Measurements from ENCODE around the gene DPAGT1. TPM values are rescaled to one million over a fixed set of nuclear protein-coding genes. Genes with fewer than 3 reads are reported as not detected.
A peak's percentile ranks its signal among the peaks of the same experiment; 100 is the strongest.
"Not testable (repeated sequence)": the region's sequence is repeated elsewhere in the genome, so short reads cannot be mapped to it uniquely, and the experiment has no call there.

The DPAGT1 gene
- 7.9 and 18.4 TPM in 2 replicates for total RNA-seq (2014; rRNA removed; shearing (Covaris generic); ENCODE audit: low replicate concordance)

- Histone ChIP-seq H3K27me3 (no peaks in the 10 kb centered on the region), H3K4me3 (peak within 1 kb of the TSS; percentile 97), H3K36me3 (peaks cover 25% of the 10 kb centered on the region), H3K9me3 (no peaks in the 10 kb centered on the region)
- DNase-seq, result peak; percentile 97
Observed at GRCh38 chr11:119101759-119102423, at the start of gene DPAGT1. DPAGT1 (minus strand) TSS chr11:119101853; CDS start chr11:119101655, 198 bp downstream.

GRCh38 chr11:119149786-119150275, 48.2 kb upstream of the DPAGT1 start:
- DNase-seq, result no peak
- H3K27me3 ChIP-seq, result no peaks in the 10 kb centered on the region; the same call in 1 of the 2 replicates
- no peaks in the 10 kb centered on the region for H3K9me3 ChIP-seq
- H3K36me3 ChIP-seq, result no peaks in the 10 kb centered on the region
- no peak overlapping the region for H3K4me3 ChIP-seq

- Histone ChIP-seq H3K4me3 (peak within 1 kb of the TSS; percentile 51), H3K36me3 (no peaks in the 10 kb centered on the region), H3K9me3 (no peaks in the 10 kb centered on the region), H3K27me3 (no peaks in the 10 kb centered on the region; the same call in 1 of the 2 replicates)
- DNase-seq, result peak; percentile 17
Observed at GRCh38 chr11:119149018-119149785, 47.5 kb upstream of the DPAGT1 start, which contains the start of gene ABCG4. ABCG4 (plus strand) TSS chr11:119149052; CDS start chr11:119149966, 914 bp downstream.

GRCh38 chr11:119148720-119149017, 47.0 kb upstream of the DPAGT1 start:
- Histone ChIP-seq H3K4me3 (peak overlapping the region; percentile 51), H3K9me3 (no peaks in the 10 kb centered on the region), H3K36me3 (no peaks in the 10 kb centered on the region), H3K27me3 (no peaks in the 10 kb centered on the region; the same call in 1 of the 2 replicates)
- DNase-seq, result no peak

GRCh38 chr11:119147604-119148333, 46.1 kb upstream of the DPAGT1 start:
- no peaks in the 10 kb centered on the region; the same call in 1 of the 2 replicates for H3K27me3 ChIP-seq
- DNase-seq, result no peak
- H3K9me3 ChIP-seq, result no peaks in the 10 kb centered on the region
- no peak overlapping the region for H3K4me3 ChIP-seq
- H3K36me3 ChIP-seq, result no peaks in the 10 kb centered on the region

- Histone ChIP-seq H3K4me3 (no peak overlapping the region), H3K36me3 (no peaks in the 10 kb centered on the region), H3K27me3 (no peaks in the 10 kb centered on the region; the same call in 1 of the 2 replicates), H3K9me3 (no peaks in the 10 kb centered on the region)
- DNase-seq, result no peak
Observed at GRCh38 chr11:119145551-119145950, 43.9 kb upstream of the DPAGT1 start.

GRCh38 chr11:119144825-119145486, 43.3 kb upstream of the DPAGT1 start:
- no peaks in the 10 kb centered on the region; the same call in 1 of the 2 replicates for H3K27me3 ChIP-seq
- no peaks in the 10 kb centered on the region for H3K36me3 ChIP-seq
- H3K9me3 ChIP-seq, result no peaks in the 10 kb centered on the region
- DNase-seq, result peak; percentile 77
- no peak overlapping the region for H3K4me3 ChIP-seq

GRCh38 chr11:119139276-119139675, 37.6 kb upstream of the DPAGT1 start:
- not testable (repeated sequence) for H3K4me3 ChIP-seq, DNase-seq, H3K9me3 ChIP-seq, H3K27me3 ChIP-seq, H3K36me3 ChIP-seq

- Histone ChIP-seq H3K27me3 (no peaks in the 10 kb centered on the region), H3K4me3 (no peak overlapping the region), H3K9me3 (no peaks in the 10 kb centered on the region), H3K36me3 (peaks cover 13% of the 10 kb centered on the region)
- peak; percentile 15 for DNase-seq
Observed at GRCh38 chr11:119134389-119134978, 32.8 kb upstream of the DPAGT1 start.

GRCh38 chr11:119130662-119131061, 29.0 kb upstream of the DPAGT1 start:
- Histone ChIP-seq H3K36me3 (peaks cover 13% of the 10 kb centered on the region), H3K27me3 (no peaks in the 10 kb centered on the region), H3K4me3 (no peak overlapping the region), H3K9me3 (no peaks in the 10 kb centered on the region)
- DNase-seq, result no peak

GRCh38 chr11:119126675-119127268, 25.1 kb upstream of the DPAGT1 start:
- no peak overlapping the region for H3K4me3 ChIP-seq
- H3K27me3 ChIP-seq, result no peaks in the 10 kb centered on the region
- DNase-seq, result no peak
- H3K9me3 ChIP-seq, result no peaks in the 10 kb centered on the region
- H3K36me3 ChIP-seq, result peaks cover 15% of the 10 kb centered on the region; the same call in 1 of the 2 replicates

- peaks cover 13% of the 10 kb centered on the region; the same call in 1 of the 2 replicates for H3K36me3 ChIP-seq
- no peak for DNase-seq
- H3K9me3 ChIP-seq, result no peaks in the 10 kb centered on the region
- no peak overlapping the region for H3K4me3 ChIP-seq
- H3K27me3 ChIP-seq, result no peaks in the 10 kb centered on the region
Observed at GRCh38 chr11:119125821-119126220, 24.2 kb upstream of the DPAGT1 start.

GRCh38 chr11:119121811-119122124, 20.1 kb upstream of the DPAGT1 start:
- Histone ChIP-seq H3K4me3 (peak overlapping the region; percentile 87), H3K36me3 (peaks cover 11% of the 10 kb centered on the region; the same call in 1 of the 2 replicates), H3K9me3 (no peaks in the 10 kb centered on the region), H3K27me3 (no peaks in the 10 kb centered on the region)
- DNase-seq, result no peak

- Histone ChIP-seq H3K36me3 (peaks cover 11% of the 10 kb centered on the region; the same call in 1 of the 2 replicates), H3K4me3 (peak within 1 kb of the TSS; percentile 87), H3K27me3 (no peaks in the 10 kb centered on the region), H3K9me3 (no peaks in the 10 kb centered on the region)
- peak; percentile 99 for DNase-seq
Observed at GRCh38 chr11:119121008-119121810, 19.6 kb upstream of the DPAGT1 start, which contains the start of gene HINFP. HINFP (plus strand) TSS chr11:119121580; CDS start chr11:119126945, 5,365 bp downstream.

- H3K9me3 ChIP-seq, result no peaks in the 10 kb centered on the region
- peak overlapping the region; percentile 87 for H3K4me3 ChIP-seq
- H3K36me3 ChIP-seq, result peaks cover 11% of the 10 kb centered on the region; the same call in 1 of the 2 replicates
- DNase-seq, result no peak
- no peaks in the 10 kb centered on the region for H3K27me3 ChIP-seq
Observed at GRCh38 chr11:119120639-119121007, 19.0 kb upstream of the DPAGT1 start.

Measured in MG63 (cell line).